Esophagus squamous epithelium (tissue), 5 donors: ENCODE data around the gene AGFG1. TPM values are rescaled to one million over a fixed set of nuclear protein-coding genes. Genes with fewer than 3 reads are reported as not detected.

Experiments
- DNase-seq: peaks from one replicate; lab custom pipeline; 2025; lab: John Stamatoyannopoulos, UW
- H3K27ac ChIP-seq, 4 donors: fragments of 200-600 bp; sonication (generic); one replicate each; pipeline ENCODE4 v1.5.1; 2016 to 2019; ENCODE audit warnings: mild to moderate bottlenecking in 1 of 4
- H3K27me3 ChIP-seq, 4 donors: fragments of 200-600 bp; sonication (generic); 1 replicate in 3 of 4; 2 replicates in 1 of 4; pipeline versions ENCODE4 v1.5.1 to v1.6.0; 2017 to 2021; ENCODE audit warnings: antibody characterized with exemption in 1 of 4
- H3K36me3 ChIP-seq, 3 donors: fragments of 200-600 bp; sonication (generic); one replicate each; pipeline ENCODE4 v1.5.1; 2016 to 2019
- H3K4me1 ChIP-seq, 3 donors: fragments of 200-600 bp; sonication (generic); one replicate each; pipeline ENCODE4 v1.5.1; 2017 to 2019
- H3K4me3 ChIP-seq, 4 donors: fragments of 200-600 bp; sonication (generic); 1 replicate in 3 of 4; 2 replicates in 1 of 4; pipeline ENCODE4 v1.5.1; 2016 to 2019; ENCODE audit warnings: mild to moderate bottlenecking in 2 of 4, moderate library complexity in 1 of 4
- H3K9me3 ChIP-seq, 3 donors: fragments of 200-600 bp; sonication (generic); one replicate each; pipeline ENCODE4 v1.5.1; 2016 to 2019
- POLR2A ChIP-seq, 4 donors: fragments of 450-650 bp; IDR thresholded peaks; one replicate each; pipeline ENCODE4 v1.6.1; 2017; ENCODE audit warnings: antibody characterized with exemption in 4 of 4, mild to moderate bottlenecking in 4 of 4, moderate library complexity in 3 of 4
- WGBS, 2 donors: methylation state at CpG; one replicate each; pipeline ENCODE4 v1.1.5; 2018; 5-methylcytosine and 5-hydroxymethylcytosine counted together
- intact Hi-C: fragments of 100-400 bp; cut with DNase I; formaldehyde crosslinking; loops from one replicate; pipeline ENCODE4 v1.15.0; 2022
- total RNA-seq, 4 donors: library from RNA; depleted of rRNA; stranded (reverse); fragments of >200 nt; gene quantifications; one replicate each; pipeline ENCODE4 v1.1.0, GENCODE V29; 2016
- TF ChIP-seq, protein P1 (sequence below), 6 experiments: fragments of 450-650 bp in 4 of 6; fragments of 200-600 bp in 2 of 6; sonication (generic) in 2 of 6; IDR thresholded peaks; one replicate each; pipeline ENCODE4 v1.5.1; 2016 to 2019; ENCODE audit warnings: antibody characterized with exemption in 6 of 6, mild to moderate bottlenecking in 4 of 6, moderate library complexity in 4 of 6
- donor health status: DM: yes; HTN: yes; CAD: no.

Gene AGFG1
- total RNA-seq, 4 donors from 2014 or later, result 31.3 to 78.4 (median 66.6) TPM

DNA sequence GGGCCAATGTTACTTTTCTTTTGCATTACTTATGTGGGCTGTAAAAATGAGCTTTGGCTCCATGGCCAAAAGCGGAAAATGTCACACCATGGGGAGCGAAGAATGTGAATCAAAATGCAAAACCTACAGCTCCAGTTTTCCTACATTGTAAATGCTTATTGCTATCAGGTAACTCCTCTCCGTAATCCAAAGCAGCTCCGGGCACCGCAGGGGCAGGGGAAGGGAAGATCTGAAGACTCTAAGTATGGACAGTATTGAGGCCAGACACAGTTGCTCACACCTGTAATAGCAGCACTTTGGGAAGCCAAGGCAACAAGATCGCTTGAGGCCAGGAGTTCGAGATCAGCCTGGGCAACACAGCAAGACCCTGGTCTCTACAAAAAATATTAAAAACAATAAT is 7.1 kb upstream of the AGFG1 start:
- H3K27me3 ChIP-seq, result no peaks in the 10 kb centered on the region
- H3K4me3 ChIP-seq, result no peak overlapping the region
- intact Hi-C loops, result loop anchor here (5.0 kb wide), 1 partner anchor 48 kb away; no protein-coding TSS in a partner anchor

DNA sequence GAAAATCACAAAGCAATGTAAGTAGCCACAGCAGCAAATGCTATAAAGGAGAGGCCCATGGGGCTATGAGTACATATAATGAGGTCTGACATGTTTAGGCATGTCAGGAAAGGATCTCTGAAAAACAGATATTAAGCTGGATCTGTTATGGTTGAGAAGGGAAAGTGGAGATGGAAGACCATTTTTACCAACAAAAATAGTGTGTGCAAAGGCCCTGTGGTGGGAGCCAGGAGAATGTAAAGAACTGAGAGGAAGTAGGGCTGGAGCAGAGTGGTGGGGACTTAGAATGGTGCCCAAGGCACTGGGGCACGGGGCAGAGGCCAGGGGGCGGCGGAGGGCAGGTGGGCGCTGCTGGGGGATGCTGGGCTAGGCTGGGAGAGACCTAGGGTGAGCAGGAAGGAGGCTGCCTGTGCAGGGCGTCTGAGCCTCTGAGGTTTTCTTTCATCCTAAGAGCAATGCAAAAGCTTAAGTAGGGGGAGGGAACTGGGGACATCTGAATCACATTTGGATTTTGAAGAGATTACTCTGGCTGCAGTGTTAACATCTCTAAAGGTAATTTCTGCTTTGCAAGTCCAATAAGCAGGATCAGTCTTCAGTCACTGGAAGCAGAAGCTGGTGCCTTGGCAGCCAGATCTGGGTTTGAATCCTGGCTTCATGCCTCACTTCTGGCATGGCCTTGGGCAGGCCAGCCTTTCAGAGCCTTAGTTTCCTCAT is 4.9 kb upstream of the AGFG1 start:
- TF ChIP-seq, protein P1, sequence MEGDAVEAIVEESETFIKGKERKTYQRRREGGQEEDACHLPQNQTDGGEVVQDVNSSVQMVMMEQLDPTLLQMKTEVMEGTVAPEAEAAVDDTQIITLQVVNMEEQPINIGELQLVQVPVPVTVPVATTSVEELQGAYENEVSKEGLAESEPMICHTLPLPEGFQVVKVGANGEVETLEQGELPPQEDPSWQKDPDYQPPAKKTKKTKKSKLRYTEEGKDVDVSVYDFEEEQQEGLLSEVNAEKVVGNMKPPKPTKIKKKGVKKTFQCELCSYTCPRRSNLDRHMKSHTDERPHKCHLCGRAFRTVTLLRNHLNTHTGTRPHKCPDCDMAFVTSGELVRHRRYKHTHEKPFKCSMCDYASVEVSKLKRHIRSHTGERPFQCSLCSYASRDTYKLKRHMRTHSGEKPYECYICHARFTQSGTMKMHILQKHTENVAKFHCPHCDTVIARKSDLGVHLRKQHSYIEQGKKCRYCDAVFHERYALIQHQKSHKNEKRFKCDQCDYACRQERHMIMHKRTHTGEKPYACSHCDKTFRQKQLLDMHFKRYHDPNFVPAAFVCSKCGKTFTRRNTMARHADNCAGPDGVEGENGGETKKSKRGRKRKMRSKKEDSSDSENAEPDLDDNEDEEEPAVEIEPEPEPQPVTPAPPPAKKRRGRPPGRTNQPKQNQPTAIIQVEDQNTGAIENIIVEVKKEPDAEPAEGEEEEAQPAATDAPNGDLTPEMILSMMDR (IDR thresholded peaks at IDR 0.05), result no peak
- TF ChIP-seq POLR2A (IDR thresholded peaks at IDR 0.05), result no peak
- Histone ChIP-seq H3K4me3 (no peak overlapping the region), H3K27me3 (no peaks in the 10 kb centered on the region), H3K4me1 (peaks cover 8 to 36% (median 26%) of the 10 kb centered on the region in 3 donors), H3K27ac (peak overlapping the region; percentile 29 to 66 (median 40)), H3K9me3 (no peaks in the 10 kb centered on the region), H3K36me3 (no peaks in the 10 kb centered on the region)
- intact Hi-C loops, result no loop called here
- DNase-seq, result no peak
- 73 to 88% methylated on average over 4 to 5 of the region's 5 CpGs for WGBS, 2 donors

More for the DNA sequence above, 7.1 kb upstream of the AGFG1 start:
- no peak for DNase-seq
- H3K27ac ChIP-seq, result no peak overlapping the region
- no peaks in the 10 kb centered on the region for H3K9me3 ChIP-seq
- WGBS, 2 donors, result 92 to 93% methylated on average over 7 of the region's 7 CpGs
- H3K36me3 ChIP-seq, result no peaks in the 10 kb centered on the region
- TF ChIP-seq, protein P1 (IDR thresholded peaks at IDR 0.05), result no peak
- TF ChIP-seq POLR2A (IDR thresholded peaks at IDR 0.05), result no peak
- peaks cover 8 to 32% (median 28%) of the 10 kb centered on the region in 3 donors for H3K4me1 ChIP-seq

DNA sequence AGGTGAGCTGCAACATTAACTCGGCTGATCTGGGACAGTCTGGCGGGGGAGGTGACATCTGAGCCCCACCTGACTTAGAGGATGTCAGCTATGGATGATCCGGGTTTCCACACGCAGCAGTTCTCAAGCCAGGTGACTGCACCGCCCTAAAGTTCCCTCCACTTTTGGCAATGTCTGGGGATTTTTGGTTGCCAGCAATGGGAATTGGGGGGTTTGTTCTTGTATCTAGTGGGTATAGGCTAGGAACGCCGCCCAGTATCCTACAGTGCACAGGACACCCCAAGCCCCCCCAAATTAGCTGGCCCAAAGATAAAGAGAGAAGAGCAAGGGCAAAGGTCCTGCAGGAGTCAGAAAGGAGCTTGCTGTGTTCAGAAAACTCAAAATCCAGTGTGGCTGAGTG is 544 bp upstream of the AGFG1 start:
- no peak for TF ChIP-seq POLR2A (IDR thresholded peaks at IDR 0.05)
- TF ChIP-seq, protein P1 (IDR thresholded peaks at IDR 0.05), result no peak
- no peak for DNase-seq
- Histone ChIP-seq H3K4me1 (peaks cover 7 to 52% (median 25%) of the 10 kb centered on the region in 3 donors), H3K4me3 (no peak overlapping the region), H3K36me3 (no peaks in the 10 kb centered on the region), H3K27ac (no peak overlapping the region), H3K9me3 (no peaks in the 10 kb centered on the region), H3K27me3 (no peaks in the 10 kb centered on the region)
- intact Hi-C loops, result no loop called here
- 79 to 80% methylated on average over 4 to 5 of the region's 7 CpGs for WGBS, 2 donors

DNA sequence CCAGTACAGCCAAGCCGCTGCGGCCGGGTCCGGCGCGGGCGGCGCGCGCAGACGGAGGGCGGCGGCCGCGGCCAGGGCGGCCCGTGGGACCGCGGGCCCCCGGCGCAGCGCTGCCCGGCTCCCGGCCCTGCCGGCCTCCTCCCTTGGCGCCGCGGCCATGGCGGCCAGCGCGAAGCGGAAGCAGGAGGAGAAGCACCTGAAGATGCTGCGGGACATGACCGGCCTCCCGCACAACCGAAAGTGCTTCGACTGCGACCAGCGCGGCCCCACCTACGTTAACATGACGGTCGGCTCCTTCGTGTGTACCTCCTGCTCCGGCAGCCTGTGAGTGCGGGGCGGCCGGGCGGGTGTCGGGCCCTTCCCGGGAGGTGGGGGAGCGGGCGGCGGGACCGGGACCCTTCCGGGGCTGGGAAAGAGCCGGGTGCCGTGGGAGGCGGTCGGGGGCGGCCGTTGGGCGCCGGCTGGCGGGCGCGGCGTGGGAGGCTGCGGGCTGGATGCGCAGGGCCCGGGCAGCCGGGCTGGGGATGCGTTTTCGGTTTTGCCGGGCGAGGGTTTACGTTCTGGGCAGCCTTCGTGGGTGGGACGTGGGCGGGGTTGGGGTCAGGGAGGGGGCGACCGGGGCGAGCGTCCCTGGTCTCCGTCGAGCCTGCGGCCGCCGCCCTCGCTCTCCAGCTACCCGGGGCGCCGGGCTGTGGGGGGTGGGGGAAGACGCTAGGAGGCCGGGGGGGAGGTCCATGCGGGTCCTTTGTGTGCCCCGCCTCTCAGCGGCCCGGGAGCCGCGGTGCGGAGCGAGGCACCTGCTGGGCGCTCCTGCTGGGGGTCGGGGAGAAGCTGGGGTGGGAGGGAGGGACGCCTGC is 537 bp downstream of the AGFG1 start:
- H3K36me3 ChIP-seq, result no peaks in the 10 kb centered on the region
- peak overlapping the region; percentile 71 to 97 (median 89) for H3K4me3 ChIP-seq
- intact Hi-C loops, result no loop called here
- H3K27ac ChIP-seq, result peak overlapping the region; percentile 92 to 98 (median 96)
- TF ChIP-seq POLR2A (IDR thresholded peaks at IDR 0.05), result no peak
- TF ChIP-seq, protein P1 (IDR thresholded peaks at IDR 0.05), result no peak
- DNase-seq, result peak; percentile 3
- H3K27me3 ChIP-seq, result no peaks in the 10 kb centered on the region
- H3K9me3 ChIP-seq, result no peaks in the 10 kb centered on the region
- WGBS, 2 donors, result 0% methylated on average over 2 of the region's 106 CpGs; no CpG with 5 or more reads in 1 of the 2 donors
- H3K4me1 ChIP-seq, result peaks cover 0 to 45% (median 15%) of the 10 kb centered on the region in 3 donors

DNA sequence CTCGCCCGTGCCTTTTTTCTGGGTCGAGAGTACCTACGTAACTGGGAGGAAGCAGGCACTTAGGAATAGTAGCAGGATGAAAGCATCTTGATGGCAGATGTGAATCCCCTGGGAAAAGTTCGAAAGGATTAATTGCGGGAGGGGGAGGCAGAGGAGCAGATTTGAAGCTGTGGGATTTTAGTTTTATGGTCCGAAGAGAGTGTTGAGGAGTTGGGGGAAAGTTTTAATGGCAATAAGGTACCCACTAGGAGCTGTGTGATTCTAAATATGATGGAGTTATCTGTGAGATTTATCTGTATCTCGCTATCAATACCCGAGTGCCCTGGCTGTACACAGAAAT is 1.1 kb downstream of the AGFG1 start:
- intact Hi-C loops, result no loop called here
- peak overlapping the region; percentile 71 to 97 (median 89) for H3K4me3 ChIP-seq
- H3K27ac ChIP-seq, result peak overlapping the region; percentile 92 to 98 (median 96)
- H3K27me3 ChIP-seq, result no peaks in the 10 kb centered on the region
- no peak for TF ChIP-seq POLR2A (IDR thresholded peaks at IDR 0.05)
- TF ChIP-seq, protein P1 (IDR thresholded peaks at IDR 0.05), result no peak
- no peaks in the 10 kb centered on the region for H3K9me3 ChIP-seq
- H3K36me3 ChIP-seq, result no peaks in the 10 kb centered on the region
- no peak for DNase-seq
- 1% methylated on average over 6 to 7 of the region's 9 CpGs for WGBS, 2 donors
- peaks cover 0 to 49% (median 15%) of the 10 kb centered on the region in 3 donors for H3K4me1 ChIP-seq
